GM23338 (cell line): ENCODE data around the gene WDR33. TPM values are rescaled to one million over a fixed set of nuclear protein-coding genes. Genes with fewer than 3 reads are reported as not detected.
A peak's percentile ranks its signal among the peaks of the same experiment; 100 is the strongest.

Experiments
- ATAC-seq: fragments of 200-7000 bp; cut with Tn5 transposase; 3 replicates; pipeline ENCODE4 v1.9.1; 2020
- DNase-seq: peaks from one replicate; pipeline ENCODE4 v3.0.0-alpha.2; 2015; ENCODE audit warnings: low spot score
- H2AFZ ChIP-seq: fragments of 200-600 bp; sonication (generic); 2 replicates; pipeline ENCODE4 v1.8.0; 2016; ENCODE audit warnings: antibody characterized with exemption, mild to moderate bottlenecking, moderate library complexity
- H3F3A ChIP-seq: fragments of 200-600 bp; sonication (generic); replicated peaks from 2 replicates; pipeline ENCODE4 v1.8.0; 2017; ENCODE audit warnings: antibody characterized with exemption, mixed run types, low read depth
- H3K27ac ChIP-seq: fragments of 200-600 bp; sonication (generic); 2 replicates; pipeline ENCODE4 v1.6.1; 2016; ENCODE audit warnings: low read depth
- H3K27me3 ChIP-seq: fragments of 200-600 bp; sonication (generic); 2 replicates; pipeline ENCODE4 v1.8.0; 2016; ENCODE audit warnings: mild to moderate bottlenecking, mixed run types, moderate library complexity; ENCODE audit not compliant: insufficient read depth
- H3K36me3 ChIP-seq: fragments of 200-600 bp; sonication (generic); 2 replicates; pipeline ENCODE4 v1.8.0; 2016; ENCODE audit warnings: mild to moderate bottlenecking; ENCODE audit not compliant: insufficient read depth
- H3K4me1 ChIP-seq: fragments of 200-600 bp; sonication (generic); 2 replicates; pipeline ENCODE4 v1.8.0; 2016; ENCODE audit warnings: mild to moderate bottlenecking, moderate library complexity; ENCODE audit not compliant: insufficient read depth
- H3K4me2 ChIP-seq: fragments of 200-600 bp; sonication (generic); 2 replicates; pipeline ENCODE4 v1.7.1; 2017; ENCODE audit warnings: mixed run types
- H3K4me3 ChIP-seq: fragments of 200-600 bp; sonication (generic); 2 replicates; pipeline ENCODE4 v1.6.1; 2016; ENCODE audit warnings: mixed run types
- H3K79me2 ChIP-seq: fragments of 200-600 bp; sonication (generic); replicated peaks from 2 replicates; pipeline ENCODE4 v1.8.0; 2017; ENCODE audit warnings: mild to moderate bottlenecking; ENCODE audit not compliant: insufficient read depth
- H3K9me2 ChIP-seq: fragments of 200-600 bp; sonication (generic); 2 replicates; pipeline ENCODE4 v1.8.0; 2017; ENCODE audit not compliant: insufficient read depth
- H4K20me1 ChIP-seq: fragments of 200-600 bp; sonication (generic); replicated peaks from 2 replicates; pipeline ENCODE4 v1.8.0; 2017; ENCODE audit warnings: mild to moderate bottlenecking; ENCODE audit not compliant: insufficient read depth
- H3K27ac Mint-ChIP-seq: 2 replicates; pipeline ENCODE4 v1.8.0; 2020; ENCODE audit warnings: inconsistent platforms, mild to moderate bottlenecking, moderate library complexity, mixed read lengths
- H3K27me3 Mint-ChIP-seq: 3 replicates; pipeline ENCODE4 v1.8.0; 2022; ENCODE audit warnings: low read depth, mild to moderate bottlenecking, moderate library complexity, mixed read lengths, inconsistent platforms; ENCODE audit not compliant: insufficient read depth, poor library complexity
- H3K36me3 Mint-ChIP-seq: 3 replicates; pipeline ENCODE4 v1.8.0; 2021; ENCODE audit warnings: low read depth, mild to moderate bottlenecking, inconsistent platforms, moderate library complexity, mixed read lengths
- H3K4me1 Mint-ChIP-seq: 3 replicates; pipeline ENCODE4 v1.8.0; 2020; ENCODE audit warnings: mild to moderate bottlenecking, inconsistent platforms, mixed read lengths
- H3K4me3 Mint-ChIP-seq: 3 replicates; pipeline ENCODE4 v1.8.0; 2021; ENCODE audit warnings: moderate library complexity, mild to moderate bottlenecking, inconsistent platforms, mixed read lengths
- H3K9me3 Mint-ChIP-seq: 3 replicates; pipeline ENCODE4 v1.8.0; 2020; ENCODE audit warnings: moderate library complexity, mild to moderate bottlenecking, inconsistent platforms, mixed read lengths
- CREB1 ChIP-seq: fragments of 250-450 bp; sonication (Bioruptor Pico); IDR thresholded peaks from 2 replicates; pipeline ENCODE4 v1.5.0; 2020; ENCODE audit warnings: low read depth, mild to moderate bottlenecking, moderate library complexity
- EZH2 ChIP-seq: fragments of 200-600 bp; sonication (generic); IDR thresholded peaks from one replicate; pipeline ENCODE4 v1.8.0; 2017; ENCODE audit warnings: antibody characterized with exemption, mild to moderate bottlenecking, low read depth; ENCODE audit not compliant: unreplicated experiment
- EZH2phosphoT487 ChIP-seq: fragments of 200-600 bp; sonication (generic); IDR thresholded peaks from one replicate; pipeline ENCODE4 v1.8.1; 2018; ENCODE audit warnings: antibody characterized with exemption; ENCODE audit not compliant: unreplicated experiment
- JUNB ChIP-seq: IDR thresholded peaks from one replicate; pipeline ENCODE4 v1.6.1; 2016; ENCODE audit warnings: antibody characterized with exemption; ENCODE audit not compliant: unreplicated experiment
- NANOG ChIP-seq: IDR thresholded peaks from 2 replicates; pipeline ENCODE4 v1.6.1; 2016; ENCODE audit warnings: antibody characterized with exemption, borderline replicate concordance
- POLR2AphosphoS5 ChIP-seq: IDR thresholded peaks from 2 replicates; pipeline ENCODE4 v1.6.1; 2016; ENCODE audit warnings: antibody characterized with exemption, low read depth
- STAT1 ChIP-seq: IDR thresholded peaks from one replicate; pipeline ENCODE4 v1.6.1; 2016; ENCODE audit warnings: antibody characterized with exemption; ENCODE audit not compliant: unreplicated experiment
- ZNF114 ChIP-seq: fragments of 250-450 bp; sonication (Bioruptor Pico); IDR thresholded peaks from 2 replicates; pipeline ENCODE4 v1.5.0; 2020; ENCODE audit warnings: mild to moderate bottlenecking, moderate library complexity
- ZNF331 ChIP-seq: fragments of 250-450 bp; sonication (Bioruptor Pico); IDR thresholded peaks from 2 replicates; pipeline ENCODE4 v1.5.0; 2020; ENCODE audit warnings: low read depth, mild to moderate bottlenecking, moderate library complexity
- ZNF462 ChIP-seq: fragments of 250-450 bp; sonication (Bioruptor Pico); IDR thresholded peaks from 2 replicates; pipeline ENCODE4 v1.5.0; 2020; ENCODE audit warnings: mild to moderate bottlenecking, moderate library complexity
- polyA plus RNA-seq: library from polyadenylated mRNA; unstranded; fragments of >200 nt; fragmentation: Nextera tagmentation; extraction: Ambion mirVana; gene quantifications from 2 replicates; pipeline ENCODE4 v1.2.1, GENCODE V29; 2016
- total RNA-seq: library from RNA; depleted of rRNA; stranded (reverse); fragments of >200 nt; shearing (Covaris generic); gene quantifications from 2 replicates; pipeline ENCODE4 v1.2.3, GENCODE V29; 2014
- TF ChIP-seq, protein P1 (sequence below): IDR thresholded peaks from 2 replicates; pipeline ENCODE4 v1.6.1; 2016; ENCODE audit warnings: antibody characterized with exemption
- TF ChIP-seq, protein P2 (sequence below): IDR thresholded peaks from one replicate; pipeline ENCODE4 v1.6.1; 2018; ENCODE audit warnings: antibody characterized with exemption; ENCODE audit not compliant: unreplicated experiment
- TF ChIP-seq, protein P3 (sequence below), 2 experiments: fragments of 200-600 bp in 1 of 2; sonication (generic) in 1 of 2; conservative IDR thresholded peaks; 2 replicates each; pipeline versions ENCODE4 v1.5.1 to v1.6.1; 2016 to 2017; ENCODE audit warnings: antibody characterized with exemption in 2 of 2, low read depth in 2 of 2, mild to moderate bottlenecking in 2 of 2, moderate library complexity in 1 of 2

Gene WDR33
- total and polyA plus RNA-seq, 2 experiments from 2014 or later, result 37.2 to 54.7 TPM

DNA sequence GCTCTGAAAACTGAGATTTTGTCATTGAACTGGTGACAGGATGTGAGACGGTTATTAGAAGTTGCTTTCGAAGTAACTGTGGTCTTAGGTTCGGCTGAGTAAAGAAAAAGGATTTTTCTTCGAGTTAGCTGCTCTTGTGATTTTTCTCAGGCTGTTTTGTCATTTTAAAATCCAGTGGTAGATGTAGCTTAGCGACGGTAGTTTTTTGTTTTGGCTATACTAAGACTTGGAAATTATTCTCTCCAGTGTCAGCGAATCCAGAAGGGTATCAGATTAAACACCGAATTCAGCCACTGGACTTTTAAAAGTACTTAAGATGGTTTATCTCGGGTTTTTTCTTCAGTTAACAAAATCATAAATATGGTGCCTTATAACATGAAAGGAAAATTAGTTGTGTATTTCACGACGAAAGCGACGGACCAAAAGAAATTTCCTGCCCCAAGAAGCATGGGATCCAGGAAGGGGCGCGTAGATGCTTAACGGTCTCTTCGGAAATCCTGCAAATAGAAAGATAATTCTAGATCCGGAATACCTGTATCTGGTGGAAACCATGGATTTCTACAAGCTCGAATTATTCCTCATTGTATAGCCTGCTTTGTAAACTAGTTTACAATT lies 108.5 kb downstream of the WDR33 start:
- Mint-ChIP-seq H3K36me3 (peaks cover 24% of the 10 kb centered on the region), H3K9me3 (peaks cover 2% of the 10 kb centered on the region; the same call in 1 of the 3 replicates), H3K27me3 (peaks cover 15% of the 10 kb centered on the region), H3K4me3 (peak overlapping the region; percentile 78), H3K27ac (peak overlapping the region; percentile 47; the same call in 1 of the 2 replicates), H3K4me1 (peaks cover 21% of the 10 kb centered on the region)
- Histone ChIP-seq H2AFZ (no peak overlapping the region), H3K4me2 (peak overlapping the region; percentile 79), H3F3A (0 out of 2 replicates have a peak, but pooled peaks cover 21% of the 10 kb centered on the region), H4K20me1 (peaks cover 14% of the 10 kb centered on the region), H3K27ac (peak overlapping the region; percentile 24; the same call in 1 of the 2 replicates), H3K4me1 (peaks cover 22% of the 10 kb centered on the region), H3K9me2 (no peaks in the 10 kb centered on the region), H3K79me2 (peaks cover 33% of the 10 kb centered on the region), H3K36me3 (peaks cover 15% of the 10 kb centered on the region; the same call in 1 of the 2 replicates), H3K27me3 (no peaks in the 10 kb centered on the region), H3K4me3 (peak overlapping the region; percentile 62)
- TF ChIP-seq JUNB (no peak), ZNF462 (CRISPR knock-in tag) (no peak), CREB1 (CRISPR knock-in tag) (no peak), STAT1 (no peak), NANOG (no peak), ZNF331 (no peak), EZH2 (no peak), EZH2phosphoT487 (no peak), POLR2AphosphoS5 (no peak), ZNF114 (CRISPR knock-in tag) (no peak)
- TF ChIP-seq, protein P1, sequence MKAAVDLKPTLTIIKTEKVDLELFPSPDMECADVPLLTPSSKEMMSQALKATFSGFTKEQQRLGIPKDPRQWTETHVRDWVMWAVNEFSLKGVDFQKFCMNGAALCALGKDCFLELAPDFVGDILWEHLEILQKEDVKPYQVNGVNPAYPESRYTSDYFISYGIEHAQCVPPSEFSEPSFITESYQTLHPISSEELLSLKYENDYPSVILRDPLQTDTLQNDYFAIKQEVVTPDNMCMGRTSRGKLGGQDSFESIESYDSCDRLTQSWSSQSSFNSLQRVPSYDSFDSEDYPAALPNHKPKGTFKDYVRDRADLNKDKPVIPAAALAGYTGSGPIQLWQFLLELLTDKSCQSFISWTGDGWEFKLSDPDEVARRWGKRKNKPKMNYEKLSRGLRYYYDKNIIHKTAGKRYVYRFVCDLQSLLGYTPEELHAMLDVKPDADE, result no peak
- TF ChIP-seq, protein P2, sequence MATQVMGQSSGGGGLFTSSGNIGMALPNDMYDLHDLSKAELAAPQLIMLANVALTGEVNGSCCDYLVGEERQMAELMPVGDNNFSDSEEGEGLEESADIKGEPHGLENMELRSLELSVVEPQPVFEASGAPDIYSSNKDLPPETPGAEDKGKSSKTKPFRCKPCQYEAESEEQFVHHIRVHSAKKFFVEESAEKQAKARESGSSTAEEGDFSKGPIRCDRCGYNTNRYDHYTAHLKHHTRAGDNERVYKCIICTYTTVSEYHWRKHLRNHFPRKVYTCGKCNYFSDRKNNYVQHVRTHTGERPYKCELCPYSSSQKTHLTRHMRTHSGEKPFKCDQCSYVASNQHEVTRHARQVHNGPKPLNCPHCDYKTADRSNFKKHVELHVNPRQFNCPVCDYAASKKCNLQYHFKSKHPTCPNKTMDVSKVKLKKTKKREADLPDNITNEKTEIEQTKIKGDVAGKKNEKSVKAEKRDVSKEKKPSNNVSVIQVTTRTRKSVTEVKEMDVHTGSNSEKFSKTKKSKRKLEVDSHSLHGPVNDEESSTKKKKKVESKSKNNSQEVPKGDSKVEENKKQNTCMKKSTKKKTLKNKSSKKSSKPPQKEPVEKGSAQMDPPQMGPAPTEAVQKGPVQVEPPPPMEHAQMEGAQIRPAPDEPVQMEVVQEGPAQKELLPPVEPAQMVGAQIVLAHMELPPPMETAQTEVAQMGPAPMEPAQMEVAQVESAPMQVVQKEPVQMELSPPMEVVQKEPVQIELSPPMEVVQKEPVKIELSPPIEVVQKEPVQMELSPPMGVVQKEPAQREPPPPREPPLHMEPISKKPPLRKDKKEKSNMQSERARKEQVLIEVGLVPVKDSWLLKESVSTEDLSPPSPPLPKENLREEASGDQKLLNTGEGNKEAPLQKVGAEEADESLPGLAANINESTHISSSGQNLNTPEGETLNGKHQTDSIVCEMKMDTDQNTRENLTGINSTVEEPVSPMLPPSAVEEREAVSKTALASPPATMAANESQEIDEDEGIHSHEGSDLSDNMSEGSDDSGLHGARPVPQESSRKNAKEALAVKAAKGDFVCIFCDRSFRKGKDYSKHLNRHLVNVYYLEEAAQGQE, result no peak
- TF ChIP-seq, protein P3, sequence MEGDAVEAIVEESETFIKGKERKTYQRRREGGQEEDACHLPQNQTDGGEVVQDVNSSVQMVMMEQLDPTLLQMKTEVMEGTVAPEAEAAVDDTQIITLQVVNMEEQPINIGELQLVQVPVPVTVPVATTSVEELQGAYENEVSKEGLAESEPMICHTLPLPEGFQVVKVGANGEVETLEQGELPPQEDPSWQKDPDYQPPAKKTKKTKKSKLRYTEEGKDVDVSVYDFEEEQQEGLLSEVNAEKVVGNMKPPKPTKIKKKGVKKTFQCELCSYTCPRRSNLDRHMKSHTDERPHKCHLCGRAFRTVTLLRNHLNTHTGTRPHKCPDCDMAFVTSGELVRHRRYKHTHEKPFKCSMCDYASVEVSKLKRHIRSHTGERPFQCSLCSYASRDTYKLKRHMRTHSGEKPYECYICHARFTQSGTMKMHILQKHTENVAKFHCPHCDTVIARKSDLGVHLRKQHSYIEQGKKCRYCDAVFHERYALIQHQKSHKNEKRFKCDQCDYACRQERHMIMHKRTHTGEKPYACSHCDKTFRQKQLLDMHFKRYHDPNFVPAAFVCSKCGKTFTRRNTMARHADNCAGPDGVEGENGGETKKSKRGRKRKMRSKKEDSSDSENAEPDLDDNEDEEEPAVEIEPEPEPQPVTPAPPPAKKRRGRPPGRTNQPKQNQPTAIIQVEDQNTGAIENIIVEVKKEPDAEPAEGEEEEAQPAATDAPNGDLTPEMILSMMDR (conservative IDR thresholded peaks at IDR 0.05; ENCODE audit: low read depth in 2 of 2), result no peak
- DNase-seq (no peak), ATAC-seq (no peak)
